Fibroblast of upper back skin (primary cell): Measurements from ENCODE around the gene RHBDD1.
A peak's percentile ranks its signal among the peaks of the same experiment; 100 is the strongest.

ENCODE experiments used
- DNase-seq: peaks from one replicate; pipeline ENCODE4 v3.0.0-alpha.2; 2013

The RHBDD1 gene

GRCh38 chr2:226847090-226847489, 11.2 kb downstream of the RHBDD1 start:
- DNase-seq: no peak

GRCh38 chr2:226847511-226847910, 11.7 kb downstream of the RHBDD1 start:
- DNase-seq: no peak

GRCh38 chr2:226849349-226849748, 13.5 kb downstream of the RHBDD1 start:
- DNase-seq: no peak

GRCh38 chr2:226850024-226850423, 14.2 kb downstream of the RHBDD1 start:
- DNase-seq: no peak

DNA sequence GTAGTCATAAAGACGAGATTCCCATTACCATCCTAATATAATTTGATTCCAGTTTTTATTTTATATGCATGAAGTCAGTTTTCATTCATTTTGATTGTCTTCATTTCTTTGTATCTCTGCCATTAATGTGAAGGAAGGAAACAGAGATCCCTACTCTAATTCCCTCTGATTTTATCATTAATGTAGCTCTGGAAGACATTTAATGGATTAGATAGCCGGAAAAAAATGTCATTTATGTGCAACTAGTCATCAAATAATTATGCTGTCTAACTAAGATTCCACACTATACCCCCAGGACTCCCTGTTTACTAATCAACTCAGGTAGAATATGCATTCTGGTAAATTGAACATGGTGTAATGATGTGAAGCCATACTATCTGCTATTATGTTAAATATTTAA, 19.9 kb downstream of the RHBDD1 start:
- DNase-seq: no peak

- no peak for DNase-seq
These were observed 24.2 kb downstream of the RHBDD1 start for GRCh38 chr2:226860087-226860486.

DNA sequence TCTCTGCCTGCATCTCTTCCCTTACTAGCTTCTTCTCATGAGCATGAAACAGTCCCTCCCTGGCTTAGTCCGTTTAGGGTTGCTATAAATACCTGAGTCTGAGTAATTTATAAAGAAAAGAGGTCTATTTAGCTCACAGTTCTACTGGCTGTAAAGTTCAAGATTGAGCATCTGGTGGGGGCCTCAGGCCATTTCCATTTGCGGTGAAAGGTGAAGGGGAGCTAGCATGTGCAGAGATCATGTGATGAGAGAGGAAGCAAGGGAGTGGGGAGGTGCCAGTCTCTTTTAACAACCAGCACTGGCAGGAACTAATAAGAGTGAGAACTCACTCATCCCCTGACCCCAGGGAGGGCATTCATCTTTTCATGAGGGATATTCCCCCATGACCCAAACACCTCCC, 26.8 kb downstream of the RHBDD1 start:
- DNase-seq: no peak

- no peak for DNase-seq
These were observed 29.4 kb downstream of the RHBDD1 start for GRCh38 chr2:226865273-226865672.

- DNase-seq: no peak
These were observed 29.9 kb downstream of the RHBDD1 start for GRCh38 chr2:226865710-226866109.

DNA sequence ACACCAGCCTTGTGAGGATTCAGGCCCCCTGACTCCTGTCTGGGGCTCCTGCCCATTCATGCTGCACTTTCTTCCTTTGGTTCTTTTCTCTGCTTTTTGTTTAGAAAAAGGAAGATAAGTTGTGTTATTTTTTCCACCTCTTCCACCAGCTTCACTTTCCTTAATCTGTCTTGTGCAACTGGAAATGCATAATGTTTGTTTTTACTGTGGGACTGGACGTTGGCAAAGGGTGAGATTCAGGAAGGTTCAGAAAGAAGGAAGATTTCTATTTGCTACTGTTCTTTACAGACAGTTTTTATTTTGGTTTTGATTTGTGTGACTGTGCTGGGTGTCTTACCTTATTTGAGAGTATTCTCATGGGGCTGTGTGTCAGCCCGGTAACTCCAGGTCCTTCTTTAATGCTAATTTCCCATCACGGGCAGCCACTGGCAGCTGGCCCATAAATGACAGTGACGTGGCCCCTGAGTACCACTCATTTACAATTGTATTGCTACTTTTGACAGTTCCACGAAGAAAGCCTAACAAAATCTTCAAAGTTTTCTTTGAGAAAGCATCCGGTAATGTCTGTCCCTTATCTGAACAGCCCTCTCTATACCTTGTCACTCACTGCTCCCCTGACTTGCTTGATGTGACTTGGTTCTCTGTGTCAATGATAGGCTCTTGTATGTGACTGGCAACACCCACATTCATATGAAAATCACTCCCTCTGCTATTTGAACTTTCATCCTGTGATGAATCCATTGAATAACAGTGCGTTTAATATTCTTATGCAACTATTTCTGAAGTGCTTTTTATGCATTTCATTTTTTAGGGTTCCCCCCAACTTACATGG, 32.7 kb downstream of the RHBDD1 start:
- no peak for DNase-seq

DNA sequence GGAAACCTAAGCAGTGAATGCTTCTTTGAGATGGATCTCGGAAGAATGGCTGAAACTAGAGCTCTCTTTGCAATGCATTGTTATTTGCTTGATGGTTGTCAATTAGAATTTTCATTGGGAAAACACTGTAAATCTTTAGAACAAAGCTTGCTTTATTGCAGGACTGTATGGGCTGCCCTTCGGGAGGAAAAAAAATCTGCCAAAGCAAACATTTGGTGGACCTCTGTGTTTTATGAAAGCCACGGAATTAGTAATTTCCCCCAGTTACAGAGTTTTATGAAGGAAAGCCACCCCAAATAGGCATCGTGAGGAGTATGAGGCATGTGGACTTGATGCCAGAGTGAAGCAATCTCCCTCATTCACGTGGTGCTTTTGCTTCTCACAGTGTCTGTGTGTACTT, 33.5 kb downstream of the RHBDD1 start:
- no peak for DNase-seq

DNA sequence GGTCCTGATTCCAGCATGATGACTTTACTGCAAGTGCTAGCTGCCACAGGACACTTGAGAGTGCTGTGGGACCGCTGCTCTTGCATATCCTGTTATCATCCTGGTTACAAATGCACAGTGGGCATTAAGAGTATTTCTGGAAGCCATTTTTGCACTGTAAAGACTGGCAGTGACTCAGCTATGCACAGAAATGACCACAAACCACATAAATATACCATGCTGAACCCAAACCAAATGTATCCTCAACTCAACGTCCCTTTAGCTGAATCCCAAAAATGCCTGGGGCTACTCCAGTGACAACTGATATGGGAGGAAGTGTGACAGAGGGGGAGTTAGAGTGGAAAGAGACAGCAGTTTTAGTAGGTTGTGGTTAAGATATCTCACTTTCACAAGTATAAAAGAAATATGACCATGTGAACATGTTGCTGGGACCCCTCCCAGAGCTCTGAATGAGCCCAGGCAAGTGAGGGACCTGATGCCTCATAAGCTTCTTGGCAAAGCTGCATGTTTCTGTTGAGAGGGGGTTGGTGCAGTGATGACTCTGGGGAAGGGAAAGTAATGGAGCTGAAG, 37.3 kb downstream of the RHBDD1 start:
- peak; percentile 62 for DNase-seq

GRCh38 chr2:226873826-226874225, 38.0 kb downstream of the RHBDD1 start:
- DNase-seq: no peak

- DNase-seq: no peak
These were observed 38.9 kb downstream of the RHBDD1 start for GRCh38 chr2:226874749-226875148.

- DNase-seq: no peak
These were observed 39.8 kb downstream of the RHBDD1 start for GRCh38 chr2:226875438-226876225.

DNA sequence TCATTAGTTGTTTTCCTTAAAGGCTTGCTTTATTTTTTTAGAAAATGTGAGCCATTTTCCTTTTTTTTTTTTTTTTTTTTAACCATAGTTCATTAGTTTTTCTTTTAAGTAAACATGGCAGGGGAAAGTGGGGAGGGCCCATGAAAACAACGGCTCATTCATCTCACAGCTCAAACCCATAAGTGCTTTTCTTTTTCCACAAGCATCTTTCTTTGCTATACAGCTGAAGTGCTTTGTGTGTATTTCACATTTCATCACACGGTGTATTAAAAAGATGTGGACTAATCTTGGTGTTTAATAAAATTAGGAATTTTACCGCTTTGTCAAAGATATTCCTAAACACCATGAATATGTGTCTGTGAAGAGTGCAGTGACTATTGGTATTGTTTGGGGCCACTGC, 41.6 kb downstream of the RHBDD1 start:
- DNase-seq: no peak

GRCh38 chr2:226881287-226881686, 45.4 kb downstream of the RHBDD1 start:
- no peak for DNase-seq

- DNase-seq: no peak
These were observed 46.8 kb downstream of the RHBDD1 start for GRCh38 chr2:226882606-226883005.

DNA sequence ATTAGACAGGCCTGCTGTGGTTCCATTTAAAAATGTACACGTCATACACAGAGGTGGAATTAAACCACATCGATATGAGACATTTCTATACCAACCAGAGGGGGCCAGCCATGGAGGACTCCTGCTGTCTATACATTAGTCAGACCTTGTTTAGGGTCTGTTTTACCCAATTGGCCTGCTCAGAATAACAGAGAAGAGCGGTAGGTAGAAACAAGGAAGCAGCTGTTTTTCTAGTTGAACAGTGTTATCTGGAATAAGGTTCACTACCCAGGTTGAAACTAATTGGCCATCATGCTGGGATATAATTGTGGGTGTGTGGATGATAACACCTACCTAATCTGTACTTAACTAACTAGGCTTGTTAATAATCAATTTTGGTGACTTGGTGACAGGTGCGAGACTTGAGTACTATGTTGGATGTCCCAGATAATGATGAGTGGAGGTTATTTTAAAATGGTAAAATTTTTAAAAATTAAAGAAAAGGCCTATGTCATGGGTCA, 47.5 kb downstream of the RHBDD1 start:
- no peak for DNase-seq

- no peak for DNase-seq
These were observed 48.3 kb downstream of the RHBDD1 start for GRCh38 chr2:226884166-226884565.

DNA sequence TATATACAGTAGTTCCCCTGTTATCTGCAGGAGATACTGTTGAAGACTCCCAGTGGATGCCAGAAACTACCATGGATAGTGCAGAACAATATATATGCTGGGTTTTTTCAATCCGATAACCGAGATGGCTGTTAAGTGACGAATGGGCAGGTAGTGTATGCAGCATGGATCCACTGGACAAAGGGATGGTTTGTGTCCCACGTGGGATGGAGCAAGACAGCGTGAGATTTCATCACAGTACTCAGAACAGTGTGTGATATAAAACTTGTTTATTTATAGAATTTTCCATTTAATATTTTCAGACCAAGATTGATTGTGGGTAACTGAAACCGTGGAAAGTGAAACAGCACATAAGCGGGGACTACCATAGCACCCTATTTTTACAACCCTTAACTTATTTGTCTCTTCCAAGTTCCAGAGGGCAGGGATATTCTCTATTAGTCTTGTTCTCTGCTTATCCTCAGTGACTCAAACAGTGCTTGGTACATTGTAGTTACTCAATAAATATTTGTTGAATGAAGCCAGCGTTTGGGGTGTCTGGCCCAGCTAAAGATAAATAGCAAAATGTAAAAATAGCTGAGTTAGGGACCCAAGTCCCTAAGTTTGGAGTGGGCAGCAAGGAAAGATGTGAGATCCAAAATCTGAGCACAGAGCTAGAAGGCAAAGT, 50.0 kb downstream of the RHBDD1 start:
- DNase-seq: no peak

DNA sequence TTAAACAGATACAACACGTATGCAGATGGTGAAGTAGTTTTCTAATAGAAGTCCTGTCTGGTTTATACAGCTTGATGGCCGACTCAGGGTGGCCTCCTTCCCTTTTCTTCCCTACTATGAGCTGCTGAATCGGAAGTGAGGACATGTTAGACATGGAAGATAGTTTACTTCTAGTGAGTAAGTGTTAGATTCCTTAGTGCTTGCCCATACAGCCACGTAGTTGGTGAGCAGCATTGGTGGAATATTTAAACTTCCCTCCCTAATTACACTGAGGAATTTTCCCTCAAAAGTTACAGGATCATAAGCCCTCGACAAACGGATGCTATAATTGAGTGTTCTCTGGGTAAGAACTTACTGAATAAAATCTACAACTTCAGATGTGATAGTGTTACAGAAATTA, 52.1 kb downstream of the RHBDD1 start:
- peak; percentile 81 for DNase-seq

DNA sequence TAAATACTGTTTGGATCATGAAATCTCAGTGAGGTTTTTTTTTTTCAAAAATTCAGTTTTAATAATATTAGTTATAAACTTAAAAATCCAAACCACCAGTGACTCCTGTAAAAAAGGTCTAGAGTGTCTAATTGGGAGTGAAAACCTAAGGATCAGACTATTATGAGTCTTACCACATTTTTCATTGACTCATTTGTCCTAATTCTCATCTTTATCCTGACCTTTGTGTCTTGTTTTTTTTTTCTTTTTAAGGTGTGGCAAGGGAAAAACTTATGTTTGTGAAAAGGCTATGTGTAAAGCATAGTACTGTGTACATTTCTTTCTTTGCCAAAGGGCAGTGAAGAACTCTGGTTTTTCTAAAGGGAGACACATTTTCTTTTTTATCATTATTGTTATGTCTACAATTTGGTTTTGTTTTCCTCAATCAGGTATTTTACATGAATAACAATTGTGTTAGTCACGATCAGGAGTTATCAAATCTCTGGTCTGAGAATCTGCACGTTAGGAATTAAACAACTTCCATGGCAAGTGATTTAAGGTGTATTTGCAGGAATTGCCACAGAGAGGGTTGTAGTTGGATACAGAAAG, 52.6 kb downstream of the RHBDD1 start:
- peak; percentile 18 for DNase-seq
